Neural crest cell (in vitro differentiated cells): Measurements from ENCODE around the gene ADD2. TPM values are rescaled to one million over a fixed set of nuclear protein-coding genes. Genes with fewer than 3 reads are reported as not detected.

Experiments used
- DNase-seq: peaks from one replicate; pipeline ENCODE4 v3.0.0; 2021; ENCODE audit warnings: low read depth, mixed read lengths, low spot score
- H3K27ac Mint-ChIP-seq: one replicate; pipeline ENCODE4 v1.8.0; 2021; ENCODE audit warnings: mild to moderate bottlenecking, mixed read lengths; ENCODE audit not compliant: unreplicated experiment
- H3K27me3 Mint-ChIP-seq: 2 replicates; pipeline ENCODE4 v1.8.0; 2021; ENCODE audit warnings: low read depth, mild to moderate bottlenecking, mixed read lengths
- H3K36me3 Mint-ChIP-seq: 2 replicates; pipeline ENCODE4 v1.8.0; 2021; ENCODE audit warnings: low read depth, mild to moderate bottlenecking, mixed read lengths
- H3K4me1 Mint-ChIP-seq: 2 replicates; pipeline ENCODE4 v1.8.0; 2021; ENCODE audit warnings: mixed read lengths
- H3K4me3 Mint-ChIP-seq: one replicate; pipeline ENCODE4 v1.8.0; 2021; ENCODE audit warnings: mild to moderate bottlenecking, mixed read lengths
- H3K9me3 Mint-ChIP-seq: 2 replicates; pipeline ENCODE4 v1.8.0; 2021; ENCODE audit warnings: mixed read lengths
- CTCF ChIP-seq: fragments of 200-600 bp; sonication (generic); conservative IDR thresholded peaks from 2 replicates; pipeline ENCODE4 v1.5.0; 2021; ENCODE audit warnings: antibody characterized with exemption, mild to moderate bottlenecking
- total RNA-seq: library from RNA; stranded (reverse); gene quantifications from 2 replicates; pipeline ENCODE4 v1.2.1, GENCODE V29; 2021

The ADD2 gene
- total RNA-seq, 1 donor from 2014 or later = 31.8 TPM

- H3K27me3 Mint-ChIP-seq = no peaks in the 10 kb centered on the region
- H3K4me1 Mint-ChIP-seq = peaks cover 13% of the 10 kb centered on the region
- no peak for TF ChIP-seq CTCF
- H3K9me3 Mint-ChIP-seq = no peaks in the 10 kb centered on the region
- DNase-seq = no peak
- peaks cover 9% of the 10 kb centered on the region for H3K36me3 Mint-ChIP-seq
- no peak overlapping the region for H3K27ac Mint-ChIP-seq
- no peak overlapping the region for H3K4me3 Mint-ChIP-seq
Measured at GRCh38 chr2:70684846-70685622, 83.0 kb downstream of the ADD2 start.

GRCh38 chr2:70683455-70683854 is 84.5 kb downstream of the ADD2 start:
- Mint-ChIP-seq H3K36me3 (peaks cover 6% of the 10 kb centered on the region), H3K27ac (no peak overlapping the region), H3K27me3 (no peaks in the 10 kb centered on the region)

GRCh38 chr2:70680735-70681134 is 87.3 kb downstream of the ADD2 start:
- no peaks in the 10 kb centered on the region for H3K27me3 Mint-ChIP-seq
- H3K9me3 Mint-ChIP-seq = no peaks in the 10 kb centered on the region
- H3K36me3 Mint-ChIP-seq = peaks cover 3% of the 10 kb centered on the region
- H3K4me3 Mint-ChIP-seq = no peak overlapping the region
- H3K4me1 Mint-ChIP-seq = no peaks in the 10 kb centered on the region
- DNase-seq = no peak
- no peak overlapping the region for H3K27ac Mint-ChIP-seq
- no peak for TF ChIP-seq CTCF

More at GRCh38 chr2:70683455-70683854, 84.5 kb downstream of the ADD2 start:
- H3K9me3 Mint-ChIP-seq = no peaks in the 10 kb centered on the region
- peaks cover 13% of the 10 kb centered on the region for H3K4me1 Mint-ChIP-seq
- no peak for TF ChIP-seq CTCF
- H3K4me3 Mint-ChIP-seq = no peak overlapping the region
- DNase-seq = no peak

GRCh38 chr2:70679259-70679658 is 88.7 kb downstream of the ADD2 start:
- Mint-ChIP-seq H3K36me3 (peaks cover 9% of the 10 kb centered on the region), H3K27me3 (no peaks in the 10 kb centered on the region), H3K4me1 (no peaks in the 10 kb centered on the region), H3K4me3 (no peak overlapping the region), H3K9me3 (no peaks in the 10 kb centered on the region), H3K27ac (no peak overlapping the region)
- no peak for TF ChIP-seq CTCF
- DNase-seq = no peak

- peaks cover 15% of the 10 kb centered on the region for H3K36me3 Mint-ChIP-seq
- no peak overlapping the region for H3K4me3 Mint-ChIP-seq
- H3K9me3 Mint-ChIP-seq = no peaks in the 10 kb centered on the region
- DNase-seq = no peak
- no peaks in the 10 kb centered on the region for H3K4me1 Mint-ChIP-seq
- H3K27ac Mint-ChIP-seq = no peak overlapping the region
- TF ChIP-seq CTCF = no peak
- H3K27me3 Mint-ChIP-seq = no peaks in the 10 kb centered on the region
Measured at GRCh38 chr2:70678576-70679143, 89.3 kb downstream of the ADD2 start.
